GM18519 (cell line): Measurements from ENCODE around the gene LEFTY2.
"Not testable (repeated sequence)": the region's sequence is repeated elsewhere in the genome, so short reads cannot be mapped to it uniquely, and the experiment has no call there.

Experiments used
- ATAC-seq: cut with Tn5 transposase; IDR thresholded peaks from one replicate; pipeline ENCODE4 v1.9.1; 2021; ENCODE audit warnings: mild to moderate bottlenecking, moderate library complexity; ENCODE audit not compliant: unreplicated experiment, low FRiP score

The LEFTY2 gene

DNA sequence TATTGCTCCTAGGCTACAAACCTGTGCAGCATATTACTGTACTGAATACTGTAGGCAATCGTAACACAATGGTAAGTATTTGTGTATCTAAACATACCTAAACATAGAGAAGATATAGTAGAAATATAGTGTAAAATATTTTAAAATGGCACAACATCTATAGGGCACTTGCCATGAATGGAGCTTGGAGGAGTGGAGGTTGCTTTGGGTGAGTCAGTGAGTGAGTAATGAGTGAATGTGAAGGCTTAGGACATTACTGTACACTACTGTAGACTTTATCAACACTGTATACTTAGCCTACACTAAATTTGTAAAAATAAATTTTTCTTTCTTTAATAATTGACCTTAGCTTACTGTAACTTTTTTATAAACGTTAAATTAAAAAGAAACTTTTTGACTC lies 7.9 kb downstream of the LEFTY2 start:
- no peak for ATAC-seq

DNA sequence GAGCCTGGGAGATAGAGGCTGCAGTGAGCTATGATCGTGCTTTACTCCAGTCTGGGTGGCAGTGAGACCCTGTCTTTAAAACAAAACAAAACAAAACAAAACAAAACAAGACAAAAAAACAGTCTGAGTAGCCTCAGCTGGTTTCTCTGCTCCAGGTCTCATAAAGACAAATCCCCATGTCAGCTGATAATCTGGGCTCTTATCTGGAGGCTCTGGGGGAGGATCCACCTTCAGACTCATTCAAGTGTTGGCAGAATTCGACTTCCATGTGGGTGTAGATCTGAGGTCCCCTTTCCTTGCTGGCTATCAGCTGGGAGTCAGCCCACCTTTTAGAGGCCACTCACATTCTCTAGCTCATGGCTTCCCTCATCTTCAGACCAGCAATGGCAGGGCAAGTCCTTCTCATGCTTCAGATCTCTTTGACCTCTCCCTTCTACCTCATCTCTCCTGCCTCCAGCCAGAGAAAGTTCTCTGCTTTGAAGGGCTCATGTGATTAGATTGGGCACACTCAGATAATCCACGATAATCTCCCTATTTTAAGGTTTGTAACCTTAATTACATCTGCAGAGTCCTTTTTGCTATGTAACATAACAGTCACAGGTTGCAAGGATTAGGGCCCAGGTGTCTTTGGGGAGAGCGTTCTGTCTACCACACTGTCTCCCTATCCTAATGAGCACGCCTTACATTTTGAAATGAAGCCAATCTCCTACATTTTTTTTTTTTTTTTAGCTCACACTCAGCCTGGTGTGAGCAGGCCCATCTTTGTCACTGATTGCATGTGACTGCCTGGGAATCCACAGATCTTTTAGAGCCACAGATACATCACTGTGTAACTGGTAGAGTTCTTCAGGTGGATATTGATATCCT lies 9.5 kb downstream of the LEFTY2 start:
- no peak for ATAC-seq

DNA sequence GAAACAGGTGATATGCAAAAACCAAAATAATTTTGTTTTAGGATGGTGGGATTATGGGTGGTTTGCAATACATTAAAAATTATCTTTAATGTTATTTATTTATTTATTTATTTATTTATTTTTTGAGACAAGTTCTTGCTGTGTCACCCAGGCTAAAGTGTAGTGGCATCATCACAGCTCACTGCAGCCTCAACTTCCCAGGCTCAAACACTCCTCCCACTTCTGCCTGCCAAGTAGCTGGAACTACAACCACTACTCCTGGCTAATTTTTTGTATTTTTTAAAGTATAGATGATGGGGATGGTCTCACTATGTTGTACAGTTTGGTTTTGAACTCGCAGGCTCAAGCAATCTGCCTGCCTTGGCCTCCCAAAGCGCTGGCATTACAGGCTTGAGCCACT lies 10.5 kb downstream of the LEFTY2 start:
- no peak for ATAC-seq

DNA sequence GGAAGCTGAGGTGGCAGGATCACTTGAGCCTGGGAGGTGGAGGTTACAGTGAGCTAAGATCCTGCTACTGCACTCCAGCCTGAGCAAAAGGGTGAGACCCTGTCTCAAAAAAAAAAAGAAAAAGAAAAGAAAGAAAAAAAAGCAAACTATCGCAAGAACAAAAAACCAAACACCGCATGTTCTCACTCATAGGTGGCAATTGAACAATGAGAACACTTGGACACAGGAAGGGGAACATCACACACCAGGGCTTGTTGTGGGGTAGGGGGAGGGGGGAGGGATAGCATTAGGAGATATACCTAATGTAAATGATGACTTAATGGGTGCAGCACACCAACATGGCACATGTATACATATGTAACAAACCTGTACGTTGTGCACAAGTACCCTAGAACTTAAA lies 11.6 kb downstream of the LEFTY2 start:
- ATAC-seq = not testable (repeated sequence)

- ATAC-seq = no peak
Measured at GRCh38 chr1:225928186-225929175, 12.5 kb downstream of the LEFTY2 start.

DNA sequence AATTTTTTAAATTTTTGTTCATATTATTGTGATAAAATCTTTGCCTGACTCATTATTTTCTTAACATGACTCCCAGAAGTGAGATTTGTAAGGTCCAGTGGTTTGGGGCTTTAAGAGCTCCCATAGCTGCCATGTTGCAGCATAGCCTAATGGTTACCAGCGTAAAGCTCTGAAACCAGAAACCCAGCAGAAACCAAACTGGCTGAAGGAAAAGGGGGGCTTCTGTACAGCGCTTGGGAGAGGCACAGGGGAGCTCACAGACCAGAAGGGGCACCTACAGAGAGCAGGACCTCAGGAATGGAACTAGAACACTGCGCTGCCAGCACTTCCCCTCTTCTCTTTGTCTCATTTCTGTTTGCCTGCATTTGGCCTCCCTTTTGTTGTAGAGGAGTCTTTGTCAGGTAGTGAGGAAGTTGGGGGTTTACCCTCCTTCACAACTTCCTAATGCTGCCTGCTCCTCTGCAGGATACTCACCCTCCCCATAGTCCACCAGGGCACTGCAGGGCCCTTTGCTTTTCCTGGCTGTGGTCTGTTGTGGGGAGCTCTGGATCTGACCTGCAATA lies 14.4 kb downstream of the LEFTY2 start:
- no peak for ATAC-seq

GRCh38 chr1:225923692-225924555 lies 17.1 kb downstream of the LEFTY2 start, which contains the start of gene PYCR2:
TSS of gene PYCR2 (minus strand) at chr1:225924250. CDS start at chr1:225924110, 140 bp downstream.
- ATAC-seq = peak; percentile 96

GRCh38 chr1:225923381-225923691 lies 17.7 kb downstream of the LEFTY2 start:
- ATAC-seq = peak; percentile 1

DNA sequence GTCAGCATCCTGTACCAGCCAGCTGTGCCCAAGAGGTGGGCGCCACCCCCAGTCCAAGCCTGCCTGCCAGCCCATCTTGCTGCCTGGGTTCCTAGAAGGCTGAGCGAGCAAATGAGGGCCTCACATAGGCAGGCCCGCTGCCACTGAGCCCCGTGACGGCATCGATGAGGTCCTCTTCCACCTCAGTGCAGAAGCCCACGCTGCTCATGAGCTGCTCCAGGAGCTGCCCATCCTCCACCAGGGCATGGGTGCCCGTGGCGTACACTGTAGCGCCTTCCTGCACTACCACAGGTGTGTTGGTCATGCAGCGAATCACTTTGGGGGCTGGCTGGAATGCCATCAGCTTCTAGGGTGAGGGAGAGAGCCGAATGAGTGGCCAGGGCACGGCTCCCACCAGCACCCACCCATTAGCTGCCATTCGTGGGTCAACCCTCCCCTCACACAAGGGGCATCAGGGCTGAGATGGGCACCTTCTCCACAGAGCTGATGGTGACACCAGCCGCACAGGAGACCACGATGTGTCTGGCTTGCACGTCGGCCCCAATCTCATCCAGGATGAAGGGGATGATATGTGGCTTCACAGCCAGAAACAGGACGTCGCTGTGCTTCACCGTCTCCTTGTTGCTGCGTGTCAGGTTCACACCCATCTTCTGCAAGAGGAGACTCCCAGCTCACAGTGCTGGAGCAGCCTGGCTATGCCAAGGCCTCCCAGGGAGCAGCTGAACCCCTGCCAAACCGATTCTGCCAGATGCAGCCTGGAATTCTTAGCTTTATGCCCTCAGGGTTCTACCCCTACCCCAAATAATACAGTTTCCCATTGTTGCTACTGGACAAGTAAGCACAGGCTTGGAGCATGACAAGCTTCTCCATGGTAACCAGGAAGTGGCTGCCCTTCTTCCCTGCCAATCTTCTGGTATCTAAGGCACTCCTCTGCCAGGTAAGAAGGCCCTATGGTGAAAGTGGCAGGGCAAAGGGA lies 19.0 kb downstream of the LEFTY2 start:
- ATAC-seq = no peak

GRCh38 chr1:225919906-225920305 lies 21.1 kb downstream of the LEFTY2 start:
- ATAC-seq = no peak

- ATAC-seq = no peak
Measured at GRCh38 chr1:225918280-225918679, 22.7 kb downstream of the LEFTY2 start.

GRCh38 chr1:225917536-225917935 lies 23.5 kb downstream of the LEFTY2 start:
- no peak for ATAC-seq

GRCh38 chr1:225917101-225917500 lies 23.9 kb downstream of the LEFTY2 start:
- ATAC-seq = no peak

DNA sequence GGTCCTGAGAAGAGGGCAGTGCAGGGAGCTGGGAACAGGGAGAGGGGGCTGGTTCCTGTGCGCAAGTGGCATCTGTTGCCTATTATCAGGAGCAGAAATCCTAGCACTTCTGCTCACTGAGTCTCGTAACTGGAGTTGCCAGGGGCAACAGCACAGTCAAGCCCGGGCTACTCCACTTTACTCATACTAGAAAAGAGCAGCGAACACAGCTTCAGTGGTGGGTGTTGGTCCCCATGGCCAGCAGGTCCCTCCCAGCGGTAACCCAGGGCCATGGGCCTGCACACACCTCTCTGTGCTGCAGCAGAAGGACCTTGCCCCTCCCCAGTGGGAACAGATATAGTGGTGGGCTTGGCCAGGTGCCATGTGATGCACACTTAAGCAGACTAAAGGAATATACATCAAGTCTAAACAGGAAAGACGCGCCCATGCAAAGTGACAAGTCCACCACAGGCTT lies 25.5 kb downstream of the LEFTY2 start:
- ATAC-seq = no peak

- no peak for ATAC-seq
Measured at GRCh38 chr1:225914947-225915346, 26.1 kb downstream of the LEFTY2 start.

DNA sequence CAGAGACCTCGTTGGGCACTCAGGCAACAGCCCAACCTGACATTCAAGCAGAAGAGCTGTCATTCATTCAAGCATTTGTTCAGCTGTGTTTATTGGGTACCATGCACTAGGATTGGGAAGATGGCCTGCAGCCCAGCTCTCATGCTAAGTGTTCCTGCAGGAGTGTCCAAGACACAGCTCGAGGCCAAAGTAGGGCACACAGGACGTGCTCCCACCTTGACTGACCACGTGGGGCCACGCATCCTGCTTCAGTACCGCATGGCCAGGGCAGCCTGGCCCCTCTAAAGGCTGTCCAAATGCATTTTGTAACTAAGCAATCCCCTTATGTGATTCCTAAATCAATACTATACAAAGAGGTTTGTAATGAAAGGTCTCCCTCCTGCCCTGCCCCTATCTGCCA lies 26.6 kb downstream of the LEFTY2 start:
- no peak for ATAC-seq

GRCh38 chr1:225911191-225912130 lies 29.6 kb downstream of the LEFTY2 start:
- ATAC-seq = peak; percentile 59

GRCh38 chr1:225909477-225909876 lies 31.5 kb downstream of the LEFTY2 start:
- ATAC-seq = no peak
